Stimulated activated CD4-positive, alpha-beta T cell treated with anti-CD3 and anti-CD28 coated beads, Interleukin-1b, Interleukin-23, amount 100 ng/mL, for 1 hour (primary cell): Measurements from ENCODE around the gene SLC1A2.

Experiments
- DNase-seq, 2 donors: peaks; one replicate each; pipeline ENCODE4 v3.0.0-alpha.2; 2020; ENCODE audit warnings: low read depth in 2 of 2

The SLC1A2 gene

DNA sequence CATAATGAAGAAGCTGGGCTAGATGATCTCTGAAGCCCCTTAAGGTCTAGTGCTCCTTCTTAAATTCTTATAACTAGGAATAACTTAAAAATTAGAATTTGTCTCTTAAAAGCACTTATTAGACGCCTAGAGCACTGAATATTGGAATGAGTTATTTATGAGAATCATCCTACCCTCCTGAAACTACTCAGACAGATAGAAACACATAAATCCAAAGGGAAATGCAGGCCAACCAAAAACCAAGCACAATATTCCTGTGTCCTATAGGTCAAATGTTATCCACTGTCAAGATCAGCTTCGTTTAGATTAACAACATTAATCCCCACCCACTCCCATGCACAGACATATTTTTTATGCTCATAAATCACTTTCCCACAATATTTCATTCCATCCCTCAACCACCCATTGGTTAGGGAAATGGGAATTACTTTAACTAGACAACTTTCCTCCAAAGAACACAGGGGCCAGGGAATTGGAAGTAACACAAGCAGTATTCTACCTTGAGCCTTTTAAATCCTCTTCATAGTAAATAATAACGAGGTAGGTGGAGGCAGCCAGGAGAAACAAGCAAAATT, 193.3 kb downstream of the SLC1A2 start:
- DNase-seq, result no peak

DNA sequence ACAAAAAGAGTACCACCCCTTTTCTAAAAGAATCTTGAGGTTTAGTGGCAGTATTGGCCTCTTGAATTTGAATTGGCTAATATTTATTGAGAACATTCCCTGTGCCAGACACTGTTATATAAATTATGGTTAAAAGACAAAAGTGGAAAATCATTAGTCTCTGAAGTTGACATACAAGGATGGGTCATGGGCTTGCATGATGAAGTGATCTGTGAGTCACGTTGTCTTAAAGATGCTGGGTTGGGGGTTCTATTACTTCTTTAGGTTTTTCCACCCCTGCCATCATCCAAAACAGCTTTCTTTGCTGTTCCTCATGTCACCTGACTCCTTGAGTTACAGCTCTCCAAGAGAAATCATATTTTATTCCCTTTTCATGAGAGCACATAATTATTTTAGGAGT, 195.4 kb downstream of the SLC1A2 start:
- no peak for DNase-seq

DNA sequence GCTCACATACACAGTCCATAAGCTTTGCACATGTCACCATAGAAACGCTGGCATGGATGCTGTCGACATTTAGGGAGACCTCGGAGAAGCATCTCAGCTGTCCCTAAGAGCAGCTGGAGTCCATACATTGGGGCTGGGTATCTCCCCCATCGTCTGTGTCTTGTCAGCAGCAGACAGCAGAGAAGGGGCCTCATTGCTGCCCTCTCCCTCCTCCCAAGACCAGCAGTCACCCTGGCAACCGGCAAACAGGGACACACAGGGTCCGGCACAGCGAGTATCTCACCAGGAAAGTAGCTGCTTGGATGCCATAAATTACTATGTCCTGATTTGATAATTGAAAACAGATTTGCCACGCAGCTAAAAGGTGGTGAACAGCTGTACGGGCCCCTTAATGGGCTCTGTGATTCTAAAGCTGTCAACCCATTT, 196.0 kb downstream of the SLC1A2 start:
- DNase-seq, result no peak

DNA sequence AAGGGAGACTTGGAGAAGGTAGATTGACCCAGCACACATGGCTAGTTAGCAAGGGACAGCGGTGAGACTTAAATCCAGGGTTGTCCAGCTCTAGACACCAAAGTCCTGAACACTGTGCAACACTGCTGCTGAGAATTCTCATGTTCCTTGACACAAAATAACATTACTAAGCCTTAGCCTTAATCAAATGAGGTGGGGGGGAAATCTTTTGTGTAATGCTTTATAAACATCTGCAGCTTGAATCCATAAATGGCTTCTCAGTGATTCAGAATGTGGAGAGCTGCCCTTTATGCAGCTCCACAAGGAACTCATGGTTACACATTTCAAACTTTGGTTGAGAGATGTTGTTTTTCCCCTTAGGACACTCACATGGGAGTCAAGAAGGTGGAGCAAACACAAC, 200.4 kb downstream of the SLC1A2 start:
- DNase-seq, result no peak

DNA sequence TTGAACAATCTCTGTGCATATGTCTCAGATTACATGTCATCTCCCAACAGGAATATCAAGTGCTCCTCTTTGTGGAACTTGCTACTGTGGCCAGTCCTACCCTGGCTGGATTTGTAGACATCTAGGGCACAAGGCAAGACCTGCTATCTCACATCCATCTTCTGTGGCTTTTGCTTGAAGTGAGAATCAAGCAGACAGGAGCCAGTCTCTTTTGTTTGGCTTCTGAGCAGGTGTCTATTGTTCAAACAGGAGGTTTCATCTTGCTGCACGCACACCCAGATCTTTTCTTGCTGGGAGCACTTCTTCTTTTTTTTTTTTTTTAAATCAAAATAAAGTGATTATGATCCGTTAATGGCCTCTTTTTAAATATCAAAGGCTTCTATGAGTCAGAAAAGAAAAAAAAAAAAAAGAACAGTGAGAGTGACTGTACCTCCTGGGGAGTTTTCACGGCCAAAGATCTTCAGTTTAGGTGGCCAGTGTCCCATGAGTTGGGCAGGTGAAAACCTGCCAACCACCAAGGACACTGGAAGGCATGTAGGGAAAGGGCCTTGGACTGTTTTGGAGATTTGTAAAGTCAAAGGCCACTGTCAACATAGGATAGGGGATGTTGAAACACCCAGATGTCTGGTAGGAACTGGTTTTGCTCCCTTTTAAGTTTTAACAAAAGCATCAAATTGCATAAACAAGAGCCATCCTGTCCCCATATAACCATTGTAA, 202.2 kb downstream of the SLC1A2 start:
- peak in 1 of 2 donors; percentile 7 for DNase-seq

DNA sequence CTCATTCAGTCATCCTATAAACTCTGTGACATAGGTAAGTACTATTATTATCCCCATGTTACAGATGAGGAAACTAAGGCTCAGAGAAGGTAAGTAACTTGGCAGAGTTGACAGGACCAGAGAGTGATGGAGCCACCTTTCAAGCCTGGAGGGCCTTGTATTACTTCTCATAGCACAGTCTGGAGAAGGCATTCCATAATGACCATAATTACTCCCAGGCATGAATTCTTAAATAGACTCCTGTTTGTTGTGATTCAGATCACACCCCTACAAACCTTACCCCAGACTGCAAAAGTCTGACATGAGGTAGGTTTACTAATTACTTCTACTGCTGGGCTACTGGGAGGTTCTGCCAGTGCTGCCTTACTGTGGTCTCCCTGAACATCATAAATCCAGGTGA, 203.4 kb downstream of the SLC1A2 start:
- DNase-seq, result no peak

DNA sequence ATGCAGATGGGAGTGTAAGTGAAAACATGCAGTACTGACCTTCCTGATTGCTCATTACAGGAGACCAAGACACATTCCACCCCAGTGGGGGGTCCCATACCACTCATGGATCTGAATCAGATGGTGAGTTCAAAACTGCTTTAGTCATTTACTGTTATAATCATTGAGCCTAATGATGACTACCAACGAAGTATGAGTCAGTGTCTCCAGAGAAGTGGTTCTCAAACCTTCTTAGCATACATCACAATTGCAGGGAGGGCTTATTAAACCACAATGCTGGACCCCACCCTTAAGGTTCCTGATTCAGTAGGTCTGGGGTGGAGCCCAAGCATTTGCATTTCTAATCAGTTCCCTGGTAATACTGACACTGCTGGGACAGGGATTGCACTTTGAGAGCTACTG, 204.6 kb downstream of the SLC1A2 start:
- no peak for DNase-seq

DNA sequence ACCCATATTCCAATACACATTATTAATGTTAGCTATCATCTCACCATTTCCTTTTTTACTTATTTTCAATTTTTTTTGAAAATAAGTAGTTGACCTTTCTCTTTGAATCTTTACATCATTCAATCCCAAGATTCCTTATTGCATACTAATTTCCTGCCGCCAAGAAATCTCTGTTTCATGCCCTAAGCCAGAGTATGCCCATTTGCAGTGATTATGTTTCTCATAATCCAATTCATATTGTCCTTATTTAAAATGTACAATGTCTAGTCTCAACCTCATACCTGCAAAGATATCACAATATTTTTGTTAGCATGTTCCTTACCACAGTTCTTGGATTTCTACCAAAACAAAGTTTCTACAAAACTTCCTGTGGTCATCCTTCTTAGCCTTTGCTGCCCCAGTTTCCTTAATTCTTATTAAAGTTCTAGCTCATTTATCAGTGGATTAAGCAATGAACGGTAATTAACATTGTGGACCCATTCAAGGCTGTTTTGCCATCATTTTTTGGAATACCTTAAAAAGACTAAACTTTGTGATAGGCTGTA, 205.1 kb downstream of the SLC1A2 start:
- DNase-seq, result no peak

DNA sequence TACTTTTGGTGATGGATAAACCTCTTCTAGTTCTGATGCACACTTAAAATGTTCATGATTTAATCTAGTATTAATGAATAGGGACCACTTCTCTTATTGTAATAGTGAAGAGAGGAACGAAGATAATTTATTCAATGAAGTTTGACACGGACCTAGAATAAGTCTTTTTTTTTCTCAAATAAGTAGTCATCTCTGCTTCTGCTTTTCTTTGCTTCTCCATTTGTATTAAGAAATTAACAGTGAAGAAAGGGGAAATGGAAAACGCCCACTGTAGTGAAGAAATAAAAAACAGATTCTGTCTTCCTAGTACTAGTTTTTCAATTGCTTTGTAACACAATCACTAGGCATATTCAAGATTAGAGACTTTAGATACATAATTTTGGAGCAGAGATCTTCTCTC, 207.4 kb downstream of the SLC1A2 start:
- DNase-seq, result no peak

DNA sequence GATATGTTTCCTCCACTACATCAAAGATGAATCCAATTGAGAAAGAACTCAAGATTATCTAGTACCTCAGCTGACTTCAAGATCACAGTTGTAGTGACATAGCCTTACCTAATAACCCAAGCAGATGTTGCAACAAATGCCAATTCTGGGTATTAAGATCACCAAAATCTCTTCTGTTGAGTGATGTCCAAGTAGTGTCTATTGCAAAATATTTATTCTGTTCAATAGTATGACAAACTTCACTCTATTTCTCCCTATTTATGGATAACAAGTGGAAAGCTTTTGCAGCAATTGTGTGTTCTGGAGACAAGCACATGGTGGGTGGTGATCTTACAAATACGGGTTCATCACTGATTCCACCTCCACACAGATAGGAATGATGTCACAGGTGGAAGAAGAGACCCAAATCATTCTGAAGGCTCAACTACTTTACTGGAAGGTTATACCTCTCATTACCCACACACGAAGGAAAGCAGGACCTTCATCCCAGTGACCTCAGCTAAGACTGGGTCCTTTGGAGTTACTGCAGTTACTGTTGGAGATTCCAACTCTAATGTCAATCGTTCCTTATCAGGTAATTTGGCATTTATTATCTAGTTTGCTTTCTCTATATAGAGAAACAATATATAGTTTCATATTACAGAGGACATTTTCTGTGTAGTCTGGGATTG, 208.3 kb downstream of the SLC1A2 start:
- no peak for DNase-seq

DNA sequence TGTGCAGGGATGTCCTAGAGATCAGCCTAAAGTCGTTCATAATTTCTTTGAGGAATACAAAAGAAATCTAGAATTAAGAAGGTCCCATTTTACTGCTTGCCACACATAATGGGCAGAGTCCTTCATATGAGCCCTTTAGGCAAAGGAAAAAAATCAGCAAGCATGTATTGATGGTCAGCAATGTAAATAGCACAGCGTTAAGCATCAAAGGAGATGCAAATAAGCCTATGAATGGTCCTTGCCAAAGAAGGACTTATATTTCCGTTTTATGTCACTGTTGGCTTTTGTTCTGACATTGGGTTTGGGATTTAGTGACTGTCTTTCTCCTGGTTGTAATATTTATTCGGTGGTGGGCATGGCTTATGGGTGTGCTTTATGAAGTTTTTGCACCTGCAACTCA, 210.6 kb downstream of the SLC1A2 start:
- DNase-seq, result no peak

DNA sequence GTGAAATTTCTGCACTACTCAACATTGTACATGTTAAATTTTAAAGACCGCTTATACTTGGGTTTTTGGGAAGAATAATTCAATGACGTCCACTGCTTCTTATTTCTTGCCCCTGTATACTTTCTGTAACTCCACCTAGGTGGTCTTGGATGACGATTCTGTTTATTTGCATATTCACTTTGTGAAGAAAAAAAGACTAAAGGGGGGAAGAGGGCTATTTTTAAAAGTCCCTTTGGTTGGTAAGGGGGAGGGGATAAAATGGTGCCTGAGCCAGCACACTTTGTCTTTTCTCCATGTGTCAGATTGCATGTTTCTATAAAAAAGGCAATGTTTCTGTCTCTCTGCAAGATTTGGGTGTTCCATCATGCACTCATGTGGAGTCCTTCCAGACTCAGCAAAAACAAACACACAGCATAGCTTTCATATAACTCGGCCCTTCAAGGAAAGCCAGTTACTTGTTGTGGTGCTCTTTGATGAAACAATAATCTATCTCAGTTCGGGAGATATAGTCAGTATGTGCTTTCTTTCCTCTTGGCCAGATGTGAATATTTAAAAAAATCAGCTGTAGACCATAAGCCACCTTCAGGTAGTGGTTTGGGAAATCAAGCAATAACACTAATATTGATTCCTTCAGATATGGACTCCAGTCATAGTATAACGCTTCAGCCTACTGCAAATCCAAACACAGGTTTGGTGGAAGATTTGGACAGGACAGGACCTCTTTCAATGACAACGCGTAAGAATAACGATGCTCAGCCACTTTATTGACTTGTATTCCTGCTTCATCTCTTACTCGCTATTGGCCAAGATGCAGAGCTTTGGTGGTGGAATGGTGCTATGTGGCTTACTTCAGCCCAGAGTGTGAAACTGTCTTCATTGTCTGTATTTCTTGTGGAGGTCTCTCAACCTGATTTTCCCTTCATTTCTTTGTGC, 211.6 kb downstream of the SLC1A2 start:
- DNase-seq, result no peak

DNA sequence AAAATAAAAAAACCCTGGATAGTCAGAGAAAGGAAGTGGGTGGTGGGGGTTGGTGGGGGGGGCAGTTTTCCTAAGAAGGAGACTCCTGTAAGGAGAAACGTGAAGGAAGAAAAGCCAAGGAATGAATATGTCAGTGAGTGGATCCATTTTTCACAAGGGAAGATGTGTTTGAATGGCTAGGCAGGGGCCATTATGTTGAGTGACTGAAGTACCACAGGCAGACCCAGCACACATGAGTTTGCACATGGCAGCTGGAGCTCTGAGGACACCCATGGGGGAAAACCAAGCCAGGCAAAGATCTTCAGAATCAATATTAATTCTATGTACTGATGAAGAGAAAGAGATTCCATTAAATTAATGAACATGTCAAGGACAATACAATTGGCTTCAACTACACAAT, 212.7 kb downstream of the SLC1A2 start:
- no peak for DNase-seq

DNA sequence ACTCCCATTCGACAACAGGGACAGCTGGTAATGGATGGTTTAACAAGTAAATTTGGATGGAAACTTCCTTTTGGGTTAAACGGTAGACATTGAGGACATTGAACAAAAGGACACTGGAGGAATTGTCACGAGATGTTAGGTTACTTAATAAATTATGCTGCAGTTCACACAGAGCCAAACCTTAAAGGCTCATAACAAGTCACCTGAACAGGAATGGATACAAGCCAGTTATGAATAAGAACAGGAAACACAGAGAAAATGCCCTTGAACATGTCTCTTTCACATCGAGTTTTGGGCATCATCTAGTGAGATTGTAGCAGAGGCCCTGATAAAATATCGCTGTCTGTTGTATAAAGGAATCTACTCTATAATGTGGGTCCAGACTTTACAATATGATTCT, 214.7 kb downstream of the SLC1A2 start:
- DNase-seq, result no peak
